ENCODE data around the gene ANKK1. TPM values are rescaled to one million over a fixed set of nuclear protein-coding genes. Genes with fewer than 3 reads are reported as not detected.

The ANKK1 gene
- total RNA-seq, 1 experiment from 2014 or later = 0.22 TPM

DNA sequence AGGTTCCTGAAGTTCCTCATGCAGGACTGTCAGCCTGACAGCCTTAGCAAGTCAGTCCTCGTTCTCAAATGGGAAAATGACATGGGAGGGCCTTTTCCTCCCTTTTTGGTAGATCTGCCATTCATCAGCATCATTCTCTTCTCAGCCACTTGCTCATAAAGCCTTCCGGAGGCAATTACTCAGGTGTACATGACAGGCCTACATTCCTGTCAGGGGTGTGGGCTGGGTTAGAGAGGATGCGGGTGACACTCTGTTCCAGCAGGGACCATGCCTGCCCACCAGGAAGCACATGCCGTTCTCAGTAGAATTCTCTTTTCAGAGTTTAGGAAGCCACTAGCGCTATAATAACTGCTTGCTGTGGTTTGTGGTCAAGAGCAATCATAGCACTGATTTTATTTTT lies 24.2 kb upstream of the ANKK1 start:
- CTCF ChIA-PET = no interaction called here
- intact Hi-C loops (cut with micrococcal nuclease) = no loop called here

More for the DNA sequence above, 24.2 kb upstream of the ANKK1 start:
- ChIA-PET RAD21 (ENCODE audit: low non-redundant PET in 1 of 2, low total read pairs in 2 of 2, uncharacterized antibody in 2 of 2, unreplicated experiment in 2 of 2) (no interaction called here), POLR2A (no interaction called here)
- H3K4me2 ChIP-seq (ENCODE audit: low read length) = no peak overlapping the region
- no peaks in the 10 kb centered on the region for H3K79me2 ChIP-seq (ENCODE audit: insufficient read depth, low read length)
- no peaks in the 10 kb centered on the region for H4K20me1 ChIP-seq (ENCODE audit: insufficient read depth)
- BruUV-seq (replicated peaks) = no TSS peak
- no peaks in the 10 kb centered on the region for H3K9me2 ChIP-seq (ENCODE audit: insufficient read depth)
- ATAC-seq (no peak), DNase-seq (ENCODE audit: low read depth, low spot score) (no peak)
- H2AFZ ChIP-seq (ENCODE audit: low read depth, low read length, poor library complexity, severe bottlenecking) = no peak overlapping the region
- H3K9me3 ChIP-seq (ENCODE audit: control insufficient read depth in 1 of 2, insufficient read depth in 1 of 2, low read depth in 1 of 2, low read length in 2 of 2) = no peaks in the 10 kb centered on the region
- H3K9ac ChIP-seq (ENCODE audit: low read length) = no peak overlapping the region
- no peaks in the 10 kb centered on the region; a peak in 1 of 4 replicates for H3K36me3 ChIP-seq (ENCODE audit: control insufficient read depth in 1 of 2, insufficient read depth in 2 of 2, low read length in 2 of 2)
- no peak overlapping the region for H3K27ac ChIP-seq (ENCODE audit: low read depth, low read length)
- H3K4me1 ChIP-seq (ENCODE audit: control insufficient read depth in 1 of 2, insufficient read depth in 2 of 2, low read length in 2 of 2) = no peaks in the 10 kb centered on the region
- TF ChIP-seq, protein P1, sequence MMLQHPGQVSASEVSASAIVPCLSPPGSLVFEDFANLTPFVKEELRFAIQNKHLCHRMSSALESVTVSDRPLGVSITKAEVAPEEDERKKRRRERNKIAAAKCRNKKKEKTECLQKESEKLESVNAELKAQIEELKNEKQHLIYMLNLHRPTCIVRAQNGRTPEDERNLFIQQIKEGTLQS (IDR thresholded peaks at IDR 0.05) = no peak
- no peak for TF ChIP-seq TCF7L2 (IDR thresholded peaks at IDR 0.05; ENCODE audit: borderline replicate concordance, extremely low read depth, insufficient read depth, insufficient read length)
- TF ChIP-seq, protein P2, sequence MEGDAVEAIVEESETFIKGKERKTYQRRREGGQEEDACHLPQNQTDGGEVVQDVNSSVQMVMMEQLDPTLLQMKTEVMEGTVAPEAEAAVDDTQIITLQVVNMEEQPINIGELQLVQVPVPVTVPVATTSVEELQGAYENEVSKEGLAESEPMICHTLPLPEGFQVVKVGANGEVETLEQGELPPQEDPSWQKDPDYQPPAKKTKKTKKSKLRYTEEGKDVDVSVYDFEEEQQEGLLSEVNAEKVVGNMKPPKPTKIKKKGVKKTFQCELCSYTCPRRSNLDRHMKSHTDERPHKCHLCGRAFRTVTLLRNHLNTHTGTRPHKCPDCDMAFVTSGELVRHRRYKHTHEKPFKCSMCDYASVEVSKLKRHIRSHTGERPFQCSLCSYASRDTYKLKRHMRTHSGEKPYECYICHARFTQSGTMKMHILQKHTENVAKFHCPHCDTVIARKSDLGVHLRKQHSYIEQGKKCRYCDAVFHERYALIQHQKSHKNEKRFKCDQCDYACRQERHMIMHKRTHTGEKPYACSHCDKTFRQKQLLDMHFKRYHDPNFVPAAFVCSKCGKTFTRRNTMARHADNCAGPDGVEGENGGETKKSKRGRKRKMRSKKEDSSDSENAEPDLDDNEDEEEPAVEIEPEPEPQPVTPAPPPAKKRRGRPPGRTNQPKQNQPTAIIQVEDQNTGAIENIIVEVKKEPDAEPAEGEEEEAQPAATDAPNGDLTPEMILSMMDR (IDR thresholded peaks at IDR 0.05 in 2 of 3, conservative IDR thresholded peaks at IDR 0.05 in 1 of 3; ENCODE audit: borderline replicate concordance in 1 of 3, insufficient read depth in 1 of 3, low read depth in 2 of 3, low read length in 2 of 3) = no peak
- TF ChIP-seq ZFX (IDR thresholded peaks at IDR 0.05) = no peak
- TF ChIP-seq, protein P3, sequence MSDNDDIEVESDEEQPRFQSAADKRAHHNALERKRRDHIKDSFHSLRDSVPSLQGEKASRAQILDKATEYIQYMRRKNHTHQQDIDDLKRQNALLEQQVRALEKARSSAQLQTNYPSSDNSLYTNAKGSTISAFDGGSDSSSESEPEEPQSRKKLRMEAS (IDR thresholded peaks at IDR 0.05) = no peak
- TF ChIP-seq, protein P4, sequence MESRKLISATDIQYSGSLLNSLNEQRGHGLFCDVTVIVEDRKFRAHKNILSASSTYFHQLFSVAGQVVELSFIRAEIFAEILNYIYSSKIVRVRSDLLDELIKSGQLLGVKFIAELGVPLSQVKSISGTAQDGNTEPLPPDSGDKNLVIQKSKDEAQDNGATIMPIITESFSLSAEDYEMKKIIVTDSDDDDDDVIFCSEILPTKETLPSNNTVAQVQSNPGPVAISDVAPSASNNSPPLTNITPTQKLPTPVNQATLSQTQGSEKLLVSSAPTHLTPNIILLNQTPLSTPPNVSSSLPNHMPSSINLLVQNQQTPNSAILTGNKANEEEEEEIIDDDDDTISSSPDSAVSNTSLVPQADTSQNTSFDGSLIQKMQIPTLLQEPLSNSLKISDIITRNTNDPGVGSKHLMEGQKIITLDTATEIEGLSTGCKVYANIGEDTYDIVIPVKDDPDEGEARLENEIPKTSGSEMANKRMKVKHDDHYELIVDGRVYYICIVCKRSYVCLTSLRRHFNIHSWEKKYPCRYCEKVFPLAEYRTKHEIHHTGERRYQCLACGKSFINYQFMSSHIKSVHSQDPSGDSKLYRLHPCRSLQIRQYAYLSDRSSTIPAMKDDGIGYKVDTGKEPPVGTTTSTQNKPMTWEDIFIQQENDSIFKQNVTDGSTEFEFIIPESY (IDR thresholded peaks at IDR 0.05; ENCODE audit: extremely low read depth, insufficient replicate concordance, low read length) = no peak
- no peak for TF ChIP-seq CBX3 (IDR thresholded peaks at IDR 0.05; ENCODE audit: low read depth)
- no peak for TF ChIP-seq EZH2phosphoT487 (IDR thresholded peaks at IDR 0.05; ENCODE audit: borderline replicate concordance)
- TF ChIP-seq, protein P5, sequence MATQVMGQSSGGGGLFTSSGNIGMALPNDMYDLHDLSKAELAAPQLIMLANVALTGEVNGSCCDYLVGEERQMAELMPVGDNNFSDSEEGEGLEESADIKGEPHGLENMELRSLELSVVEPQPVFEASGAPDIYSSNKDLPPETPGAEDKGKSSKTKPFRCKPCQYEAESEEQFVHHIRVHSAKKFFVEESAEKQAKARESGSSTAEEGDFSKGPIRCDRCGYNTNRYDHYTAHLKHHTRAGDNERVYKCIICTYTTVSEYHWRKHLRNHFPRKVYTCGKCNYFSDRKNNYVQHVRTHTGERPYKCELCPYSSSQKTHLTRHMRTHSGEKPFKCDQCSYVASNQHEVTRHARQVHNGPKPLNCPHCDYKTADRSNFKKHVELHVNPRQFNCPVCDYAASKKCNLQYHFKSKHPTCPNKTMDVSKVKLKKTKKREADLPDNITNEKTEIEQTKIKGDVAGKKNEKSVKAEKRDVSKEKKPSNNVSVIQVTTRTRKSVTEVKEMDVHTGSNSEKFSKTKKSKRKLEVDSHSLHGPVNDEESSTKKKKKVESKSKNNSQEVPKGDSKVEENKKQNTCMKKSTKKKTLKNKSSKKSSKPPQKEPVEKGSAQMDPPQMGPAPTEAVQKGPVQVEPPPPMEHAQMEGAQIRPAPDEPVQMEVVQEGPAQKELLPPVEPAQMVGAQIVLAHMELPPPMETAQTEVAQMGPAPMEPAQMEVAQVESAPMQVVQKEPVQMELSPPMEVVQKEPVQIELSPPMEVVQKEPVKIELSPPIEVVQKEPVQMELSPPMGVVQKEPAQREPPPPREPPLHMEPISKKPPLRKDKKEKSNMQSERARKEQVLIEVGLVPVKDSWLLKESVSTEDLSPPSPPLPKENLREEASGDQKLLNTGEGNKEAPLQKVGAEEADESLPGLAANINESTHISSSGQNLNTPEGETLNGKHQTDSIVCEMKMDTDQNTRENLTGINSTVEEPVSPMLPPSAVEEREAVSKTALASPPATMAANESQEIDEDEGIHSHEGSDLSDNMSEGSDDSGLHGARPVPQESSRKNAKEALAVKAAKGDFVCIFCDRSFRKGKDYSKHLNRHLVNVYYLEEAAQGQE (IDR thresholded peaks at IDR 0.05; ENCODE audit: low read depth) = no peak
- no peak for TF ChIP-seq SRF (IDR thresholded peaks at IDR 0.05; ENCODE audit: low read depth)
- no peak for TF ChIP-seq POLR2A (IDR thresholded peaks at IDR 0.05; ENCODE audit: borderline replicate concordance, extremely low read depth, insufficient read depth, insufficient read length)
- TF ChIP-seq CEBPB (IDR thresholded peaks at IDR 0.05; ENCODE audit: low read depth) = no peak
- no peak for TF ChIP-seq YY1 (IDR thresholded peaks at IDR 0.05; ENCODE audit: extremely low read depth, insufficient replicate concordance, low read depth, low read length)
- no peak for TF ChIP-seq EGR1 (IDR thresholded peaks at IDR 0.05; ENCODE audit: low read depth)
- TF ChIP-seq ELF1 (IDR thresholded peaks at IDR 0.05; ENCODE audit: borderline replicate concordance, low read depth) = no peak
- TF ChIP-seq FOSL1 (IDR thresholded peaks at IDR 0.05; ENCODE audit: low read depth) = no peak
- no peak for TF ChIP-seq JUND (IDR thresholded peaks at IDR 0.05)
- H3K27me3 ChIP-seq (ENCODE audit: insufficient read depth, low read length) = no peaks in the 10 kb centered on the region
- no peak overlapping the region for H3K4me3 ChIP-seq (replicated peaks in 1 of 2; ENCODE audit: low read depth in 1 of 2, low read length in 2 of 2)

All from HCT116 (cell line).